ENCODE data around the gene POLA1. TPM values are rescaled to one million over a fixed set of nuclear protein-coding genes. Genes with fewer than 3 reads are reported as not detected.

POLA1 gene
- total RNA-seq, 1 donor from 2014 or later, result 18.7 TPM

DNA sequence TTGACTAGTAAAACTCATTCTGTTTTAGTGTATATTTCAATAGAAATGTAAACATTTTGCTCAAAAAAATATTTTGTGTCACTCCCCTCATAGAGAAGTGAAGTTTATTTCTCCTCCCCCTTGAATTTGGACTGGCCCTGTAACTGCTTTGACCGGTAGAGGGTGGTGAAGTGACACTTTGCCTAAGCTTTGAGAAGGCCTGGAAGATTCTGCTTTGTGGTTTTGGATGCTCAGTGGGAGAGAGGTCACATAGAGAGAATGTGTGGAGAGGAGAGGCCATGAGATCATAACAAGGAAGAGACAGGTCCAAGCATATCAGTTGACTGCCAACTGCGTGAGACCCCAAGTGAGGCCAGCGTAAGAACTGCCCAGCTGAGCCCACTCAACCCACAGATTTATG is 341.2 kb downstream of the POLA1 start:
- ChIA-PET POLR2A (no interaction called here), CTCF (no interaction called here)
- Mint-ChIP-seq H3K27me3 (no peaks in the 10 kb centered on the region), H3K9me3 (no peaks in the 10 kb centered on the region), H3K4me3 (no peak overlapping the region), H3K36me3 (ENCODE audit: low read depth) (no peaks in the 10 kb centered on the region), H3K4me1 (no peaks in the 10 kb centered on the region), H3K27ac (no peak overlapping the region)
- ATAC-seq (ENCODE audit: low read depth) (no peak), DNase-seq (no peak)
- intact Hi-C loops (cut with micrococcal nuclease), result no loop called here
- no peak for TF ChIP-seq CTCF (IDR thresholded peaks at IDR 0.05)

- H3K27me3 Mint-ChIP-seq, result no peaks in the 10 kb centered on the region
- ChIA-PET CTCF (no interaction called here), POLR2A (no interaction called here)
- H3K36me3 Mint-ChIP-seq (ENCODE audit: low read depth), result no peaks in the 10 kb centered on the region
- ATAC-seq (ENCODE audit: low read depth) (no peak), DNase-seq (no peak)
- H3K4me3 Mint-ChIP-seq, result no peak overlapping the region
- H3K4me1 Mint-ChIP-seq, result peaks cover 8% of the 10 kb centered on the region
- no peak overlapping the region for H3K27ac Mint-ChIP-seq
- H3K9me3 Mint-ChIP-seq, result no peaks in the 10 kb centered on the region
- TF ChIP-seq CTCF (IDR thresholded peaks at IDR 0.05), result no peak
- intact Hi-C loops (cut with micrococcal nuclease), result no loop called here
These were observed 345.3 kb downstream of the POLA1 start for GRCh38 chrX:25039036-25039435.

DNA sequence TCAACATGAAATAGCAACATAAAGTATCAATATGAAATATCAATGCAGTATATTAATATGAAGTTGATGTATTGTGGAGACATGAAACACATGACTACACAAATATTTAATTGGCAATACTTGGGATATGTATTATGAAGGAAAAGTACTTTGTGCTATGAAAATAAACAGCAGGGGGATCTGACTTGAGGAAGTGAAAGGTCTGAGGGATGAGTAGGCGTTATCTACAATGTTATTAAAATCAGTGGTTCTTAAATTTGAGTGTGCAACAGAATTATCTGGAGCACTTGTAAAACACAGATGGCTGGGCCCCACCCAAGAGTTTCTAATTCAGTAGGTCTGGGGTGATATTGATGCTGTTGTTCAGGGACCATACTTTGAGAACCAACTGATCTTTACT is 349.5 kb downstream of the POLA1 start:
- intact Hi-C loops (cut with micrococcal nuclease), result no loop called here
- POLR2A ChIA-PET, result no interaction called here

More for the DNA sequence above, 349.5 kb downstream of the POLA1 start:
- Mint-ChIP-seq H3K27ac (no peak overlapping the region), H3K27me3 (no peaks in the 10 kb centered on the region), H3K36me3 (ENCODE audit: low read depth) (no peaks in the 10 kb centered on the region), H3K4me3 (no peak overlapping the region), H3K4me1 (peaks cover 8% of the 10 kb centered on the region), H3K9me3 (no peaks in the 10 kb centered on the region)
- CTCF ChIA-PET, result interaction anchor here (0.6 kb wide), 1 partner anchor 39 kb away, joined by 3 read pairs; no protein-coding TSS in a partner anchor
- no peak for ATAC-seq (ENCODE audit: low read depth)
- no peak for DNase-seq
- TF ChIP-seq CTCF (IDR thresholded peaks at IDR 0.05), result no peak

Other genes starting within 250 kb of the POLA1 start
- gene PDK3, start 228.6 kb upstream of the POLA1 start, total RNA-seq, result 13.6 and 13.9 TPM in 2 replicates
- not detected in 2 replicates for gene PCYT1B, start 46.6 kb upstream of the POLA1 start, total RNA-seq